H1 (cell line): Measurements from ENCODE around the gene CDIPT. TPM values are rescaled to one million over a fixed set of nuclear protein-coding genes. Genes with fewer than 3 reads are reported as not detected.

Source experiments
- CTCF ChIA-PET: fragments of 300-600 bp; sonication (Branson Sonifier 250); formaldehyde crosslinking; loops from one replicate; lab custom pipeline; 2021; ENCODE audit not compliant: partially characterized antibody; lab: Charles Lee
- POLR2A ChIA-PET: fragments of 300-600 bp; sonication (Branson Sonifier 250); formaldehyde crosslinking; loops from one replicate; lab custom pipeline; 2021; ENCODE audit warnings: inconsistent platforms; ENCODE audit not compliant: partially characterized antibody; lab: Charles Lee
- DNase-seq, 2 experiments: peaks; one replicate each; pipeline versions ENCODE4 v3.0.0 to v3.0.0-alpha.2; 2010 to 2022; ENCODE audit warnings: low spot score in 2 of 2, low read depth in 1 of 2, mixed read lengths in 1 of 2
- FAIRE-seq: peaks from 2 replicates; lab custom pipeline; 2011; peaks lifted over from hg19 to GRCh38; lab: Jason Lieb, UNC
- H2AFZ ChIP-seq: 2 replicates; pipeline ENCODE4 v1.8.1; 2012; ENCODE audit warnings: low read length, inconsistent platforms
- H2AK5ac ChIP-seq: 2 replicates; pipeline ENCODE4 v1.6.1; 2013; ENCODE audit warnings: low read depth, low read length
- H2BK120ac ChIP-seq: replicated peaks from 2 replicates; pipeline ENCODE3; 2013; ENCODE audit warnings: low read depth, low read length, inconsistent platforms
- H2BK12ac ChIP-seq: 2 replicates; pipeline ENCODE4 v1.6.1; 2013; ENCODE audit warnings: low read depth, low read length
- H2BK15ac ChIP-seq: 2 replicates; pipeline ENCODE4 v1.6.1; 2013; ENCODE audit warnings: low read length
- H2BK20ac ChIP-seq: 2 replicates; pipeline ENCODE4 v1.6.1; 2013; ENCODE audit warnings: low read length
- H2BK5ac ChIP-seq: 2 replicates; pipeline ENCODE4 v1.6.1; 2013; ENCODE audit warnings: low read depth, low read length
- H3K14ac ChIP-seq: 2 replicates; pipeline ENCODE4 v1.6.1; 2013; ENCODE audit warnings: inconsistent platforms; ENCODE audit not compliant: insufficient read length
- H3K18ac ChIP-seq: 2 replicates; pipeline ENCODE4 v1.6.1; 2013; ENCODE audit warnings: low read length; ENCODE audit errors: extremely low read depth
- H3K23ac ChIP-seq: 2 replicates; pipeline ENCODE4 v1.6.1; 2013; ENCODE audit warnings: inconsistent platforms; ENCODE audit not compliant: insufficient read length
- H3K23me2 ChIP-seq: 2 replicates; pipeline ENCODE4 v1.6.1; 2013; ENCODE audit warnings: low read depth, low read length
- H3K27ac ChIP-seq: 2 replicates; pipeline ENCODE4 v1.6.1; 2011; ENCODE audit warnings: low read depth, low read length, inconsistent platforms
- H3K27me3 ChIP-seq, 4 experiments: replicated peaks in 1 of 4; 1 replicate in 1 of 4; 2 replicates in 3 of 4; pipeline versions ENCODE4 v1.6.1 to v1.8.1; 2011 to 2013; ENCODE audit warnings: low read length in 3 of 4, mild to moderate bottlenecking in 3 of 4, inconsistent platforms in 2 of 4, mixed read lengths in 2 of 4, moderate library complexity in 1 of 4; ENCODE audit not compliant: control insufficient read depth in 3 of 4, insufficient read depth in 3 of 4; ENCODE audit errors: extremely low read depth in 1 of 4
- H3K36me3 ChIP-seq, 4 experiments: 2 replicates each; pipeline versions ENCODE4 v1.6.1 to v1.8.1; 2011 to 2013; ENCODE audit warnings: mild to moderate bottlenecking in 4 of 4, low read length in 3 of 4, moderate library complexity in 2 of 4, control low read depth in 1 of 4, inconsistent platforms in 1 of 4; ENCODE audit not compliant: insufficient read depth in 4 of 4, control insufficient read depth in 2 of 4
- H3K4ac ChIP-seq: replicated peaks from 2 replicates; pipeline ENCODE3; 2013; ENCODE audit warnings: low read length, low read depth, mixed read lengths, inconsistent platforms; ENCODE audit not compliant: insufficient read length
- H3K4me1 ChIP-seq, 4 experiments: replicated peaks in 1 of 4; 1 replicate in 1 of 4; 2 replicates in 3 of 4; pipeline versions ENCODE4 v1.6.1 to v1.8.1; 2011 to 2013; ENCODE audit warnings: low read length in 3 of 4, inconsistent platforms in 2 of 4, mixed read lengths in 1 of 4; ENCODE audit not compliant: insufficient read depth in 4 of 4, control insufficient read depth in 3 of 4
- H3K4me2 ChIP-seq, 2 experiments: 2 replicates each; pipeline versions ENCODE4 v1.6.1 to v1.8.1; 2011 to 2013; ENCODE audit warnings: low read depth in 2 of 2, low read length in 2 of 2, control low read depth in 1 of 2, inconsistent platforms in 1 of 2, mild to moderate bottlenecking in 1 of 2; ENCODE audit not compliant: insufficient read depth in 1 of 2
- H3K4me3 ChIP-seq, 4 experiments: fragments of 200-600, 300-600 bp in 1 of 4; sonication (generic), shearing (Covaris generic), sonication (Bioruptor Twin) in 1 of 4; 2 replicates each; pipeline versions ENCODE4 v1.5.1 to v1.8.1; 2011 to 2016; ENCODE audit warnings: low read length in 4 of 4, low read depth in 3 of 4, control low read depth in 2 of 4, inconsistent platforms in 2 of 4, mild to moderate bottlenecking in 2 of 4, mixed read lengths in 1 of 4, moderate library complexity in 1 of 4; ENCODE audit not compliant: insufficient read depth in 2 of 4; ENCODE audit errors: extremely low read depth in 1 of 4
- H3K56ac ChIP-seq: replicated peaks from 2 replicates; pipeline ENCODE3; 2013; ENCODE audit warnings: low read depth, mild to moderate bottlenecking, mixed read lengths, low read length, inconsistent platforms; ENCODE audit not compliant: insufficient read length
- H3K79me1 ChIP-seq: 2 replicates; pipeline ENCODE4 v1.6.1; 2013; ENCODE audit warnings: low read depth, low read length, control low read depth
- H3K79me2 ChIP-seq, 2 experiments: 2 replicates each; pipeline versions ENCODE4 v1.6.1 to v1.8.1; 2012 to 2013; ENCODE audit warnings: low read length in 2 of 2, mild to moderate bottlenecking in 2 of 2, inconsistent platforms in 1 of 2; ENCODE audit not compliant: insufficient read depth in 2 of 2, control insufficient read depth in 1 of 2
- H3K9ac ChIP-seq, 4 experiments: replicated peaks in 1 of 4; 1 replicate in 1 of 4; 2 replicates in 3 of 4; pipeline versions ENCODE4 v1.6.1 to v1.8.1; 2011 to 2013; ENCODE audit warnings: low read depth in 3 of 4, low read length in 3 of 4, control low read depth in 2 of 4, mild to moderate bottlenecking in 2 of 4, moderate library complexity in 2 of 4, inconsistent platforms in 1 of 4; ENCODE audit errors: extremely low read depth in 1 of 4
- H3K9me3 ChIP-seq, 2 experiments: 2 replicates each; pipeline versions ENCODE4 v1.6.1 to v1.8.1; 2012 to 2013; ENCODE audit warnings: mild to moderate bottlenecking in 2 of 2, moderate library complexity in 2 of 2, control low read depth in 1 of 2, inconsistent platforms in 1 of 2, low read depth in 1 of 2, low read length in 1 of 2, mixed read lengths in 1 of 2; ENCODE audit not compliant: insufficient read depth in 2 of 2
- H4K20me1 ChIP-seq, 2 experiments: replicated peaks in 1 of 2; 2 replicates each; pipeline versions ENCODE3 to v1.8.1; 2011 to 2013; ENCODE audit warnings: inconsistent platforms in 2 of 2, low read length in 2 of 2, mild to moderate bottlenecking in 1 of 2; ENCODE audit not compliant: insufficient read depth in 2 of 2, control insufficient read depth in 1 of 2
- H4K5ac ChIP-seq: 2 replicates; pipeline ENCODE4 v1.6.1; 2013; ENCODE audit warnings: low read length, low read depth, mixed read lengths, inconsistent platforms; ENCODE audit not compliant: insufficient read length
- H4K8ac ChIP-seq: 2 replicates; pipeline ENCODE4 v1.8.0; 2013; ENCODE audit warnings: mild to moderate bottlenecking, moderate library complexity, low read length, inconsistent platforms; ENCODE audit not compliant: insufficient read depth; ENCODE audit errors: extremely low read depth
- H4K91ac ChIP-seq: replicated peaks from 2 replicates; pipeline ENCODE3; 2013; ENCODE audit warnings: low read length, mixed read lengths, inconsistent platforms; ENCODE audit not compliant: insufficient read length
- ASH2L ChIP-seq: fragments of 200-600, 300-600 bp; sonication (generic); IDR thresholded peaks from one replicate; pipeline ENCODE4 v1.7.1; 2017; ENCODE audit warnings: low read length
- CTCF ChIP-seq, 3 experiments: IDR thresholded peaks; 1 replicate in 2 of 3; 2 replicates in 1 of 3; pipeline versions ENCODE4 v1.5.1 to v1.6.1; 2011; ENCODE audit warnings: low read length in 3 of 3, mild to moderate bottlenecking in 3 of 3, inconsistent platforms in 2 of 3, low read depth in 1 of 3, moderate library complexity in 1 of 3; ENCODE audit not compliant: insufficient read depth in 1 of 3; ENCODE audit errors: control extremely low read depth in 1 of 3
- HDAC2 ChIP-seq, 2 experiments: fragments of 300-600 bp in 1 of 2; sonication (generic) in 1 of 2; IDR thresholded peaks; 2 replicates each; pipeline ENCODE4 v1.6.1; 2011 to 2012; ENCODE audit warnings: low read depth in 2 of 2, low read length in 2 of 2, mild to moderate bottlenecking in 2 of 2, moderate library complexity in 2 of 2, borderline replicate concordance in 1 of 2, inconsistent platforms in 1 of 2
- SAP30 ChIP-seq: fragments of 300-600 bp; sonication (generic); IDR thresholded peaks from 2 replicates; pipeline ENCODE4 v1.7.1; 2012; ENCODE audit warnings: low read length, moderate library complexity, mild to moderate bottlenecking, inconsistent platforms; ENCODE audit not compliant: insufficient read depth, insufficient replicate concordance
- SIN3A ChIP-seq, 2 experiments: IDR thresholded peaks in 1 of 2; conservative IDR thresholded peaks in 1 of 2; 2 replicates each; pipeline ENCODE4 v1.6.1; 2011 to 2012; ENCODE audit warnings: low read length in 2 of 2, improper control_type of control experiment in 1 of 2, low read depth in 1 of 2, mild to moderate bottlenecking in 1 of 2
- SRF ChIP-seq: IDR thresholded peaks from 2 replicates; pipeline ENCODE4 v1.6.1; 2011; ENCODE audit warnings: mild to moderate bottlenecking, low read depth, low read length, moderate library complexity
- YY1 ChIP-seq: IDR thresholded peaks from 2 replicates; pipeline ENCODE4 v1.6.1; 2011; ENCODE audit warnings: low read depth, mild to moderate bottlenecking, low read length
- WGBS, 2 experiments: shearing (Covaris generic) in 1 of 2; methylation state at CpG; one replicate each; pipeline versions ENCODE4 v1.1.6 to v1.1.7; 2013 to 2015; ENCODE audit warnings: low lambda C conversion rate in 2 of 2, mixed read lengths in 2 of 2, inconsistent platforms in 1 of 2, low coverage in 1 of 2, missing lambda C conversion rate in 1 of 2; ENCODE audit not compliant: insufficient replicate concordance in 2 of 2, insufficient coverage in 1 of 2, insufficient read length in 1 of 2; ENCODE audit errors: extremely low coverage in 1 of 2, missing lambda C conversion rate in 1 of 2; 5-methylcytosine and 5-hydroxymethylcytosine counted together
- polyA plus RNA-seq, 7 experiments: library from polyadenylated mRNA; depleted of rRNA in 3 of 7; stranded (reverse) in 5 of 7; unstranded in 2 of 7; fragments of >200 nt in 5 of 7; fragments of 200-250 nt in 2 of 7; gene quantifications; 1 replicate in 5 of 7; 2 replicates in 1 of 7; 4 replicates in 1 of 7; pipeline versions ENCODE4 v1.2.1 to v1.2.3, GENCODE V29; 2011 to 2013; ENCODE audit warnings: missing spikeins in 2 of 7, mixed read lengths in 2 of 7
- total RNA-seq: library from RNA; stranded (reverse); fragmentation: NEBNext Ultra II Directional; extraction: Animal tissue kit (Norgen Biotek cat#: 25700); gene quantifications from 2 replicates; pipeline ENCODE4 v1.2.1, GENCODE V29; 2021

CDIPT gene
- total and polyA plus RNA-seq, 2 of the 8 experiments (the other 6 are each of a cell fraction or from before 2014, with no cell fraction given): 69.2 to 140 TPM

GRCh38 chr16:29811896-29812665 lies 50.9 kb downstream of the CDIPT start, which contains the start of gene PRRT2:
TSS of gene PRRT2 (plus strand) at chr16:29812193. CDS start at chr16:29813055, 862 bp downstream.
- peak within 1 kb of the TSS; percentile 73 for H4K5ac ChIP-seq
- H3K4me3 ChIP-seq: peak within 1 kb of the TSS; percentile 75 to 85 (median 82)
- H3K56ac ChIP-seq: peak within 1 kb of the TSS; percentile 34
- peaks cover 7 to 34% of the 10 kb centered on the region in 2 experiments for H3K79me2 ChIP-seq
- H3K36me3 ChIP-seq: peaks cover 6 to 25% (median 10%) of the 10 kb centered on the region in 4 experiments
- H4K91ac ChIP-seq: peak within 1 kb of the TSS; percentile 90
- peak within 1 kb of the TSS; percentile 65 for H3K4ac ChIP-seq
- no peaks in the 10 kb centered on the region; the same call in 1 of the 2 replicates for H3K79me1 ChIP-seq
- H2BK120ac ChIP-seq: no peak within 1 kb of the TSS
- H2AFZ ChIP-seq: no peak within 1 kb of the TSS
- no peak within 1 kb of the TSS for H2AK5ac ChIP-seq
- ChIA-PET POLR2A (interaction anchor here (0.6 to 4.0 kb wide), 23 partner anchors 9 to 219 kb away, joined by 3 to 31 read pairs (median 4); partner anchors contain the start of genes ASPHD1, CDIPT, HIRIP3 and KIF22), CTCF (interaction anchor here (0.6 to 1.2 kb wide), 3 partner anchors 36 to 165 kb away, joined by 3 to 5 read pairs (median 4); no protein-coding TSS in a partner anchor)
- no peaks in the 10 kb centered on the region for H3K9me3 ChIP-seq
- H3K4me2 ChIP-seq: peak within 1 kb of the TSS; percentile 91 to 92
- H3K14ac ChIP-seq: no peak within 1 kb of the TSS
- H2BK5ac ChIP-seq: peak within 1 kb of the TSS; percentile 92; the same call in 1 of the 2 replicates
- no peaks in the 10 kb centered on the region for H3K27me3 ChIP-seq
- peaks cover 0 to 52% (median 42%) of the 10 kb centered on the region in 4 experiments; a peak in 6 of 7 replicates for H3K4me1 ChIP-seq
- H2BK15ac ChIP-seq: peak within 1 kb of the TSS; percentile 61; the same call in 1 of the 2 replicates
- H2BK20ac ChIP-seq: no peak within 1 kb of the TSS
- FAIRE-seq: no peak
- peaks cover 39% of the 10 kb centered on the region for H3K23me2 ChIP-seq
- H4K8ac ChIP-seq: peak within 1 kb of the TSS; percentile 88
- peaks cover 15 to 21% of the 10 kb centered on the region in 2 experiments for H4K20me1 ChIP-seq
- 1% methylated on average over 34 of the region's 69 CpGs; no CpG with 5 or more reads in 1 of the 2 experiments for WGBS, 2 experiments
- H3K27ac ChIP-seq: peak within 1 kb of the TSS; percentile 64
- no peak within 1 kb of the TSS for H3K23ac ChIP-seq
- H2BK12ac ChIP-seq: peak within 1 kb of the TSS; percentile 19; the same call in 1 of the 2 replicates
- H3K9ac ChIP-seq: peak within 1 kb of the TSS in 3 of 4 experiments; percentile 50 to 54 (median 51); a peak in 5 of 7 replicates
- peak within 1 kb of the TSS; percentile 65 for H3K18ac ChIP-seq
- peak in 1 of 2 experiments; percentile 80 for DNase-seq
- TF ChIP-seq ASH2L (peak; percentile 25), SRF (no peak), SIN3A (conservative IDR thresholded peaks at IDR 0.05 in 1 of 2, IDR thresholded peaks at IDR 0.05 in 1 of 2; ENCODE audit: low read depth in 1 of 2, low read length in 2 of 2) (peak in 1 of 2 experiments; percentile 50; a peak in 2 of 4 replicates), YY1 (no peak), HDAC2 (IDR thresholded peaks at IDR 0.05; ENCODE audit: borderline replicate concordance in 1 of 2, low read depth in 2 of 2, low read length in 2 of 2) (0 out of 4 replicates have a peak, but pooled peaks of 1 of the 2 experiments have one; percentile 19), CTCF (IDR thresholded peaks at IDR 0.05; ENCODE audit: control extremely low read depth in 1 of 3, insufficient read depth in 1 of 3, low read depth in 1 of 3, low read length in 3 of 3) (no peak), SAP30 (peak; percentile 88)
